ENCODE measurements around the gene DZIP1L. TPM values are rescaled to one million over a fixed set of nuclear protein-coding genes. Genes with fewer than 3 reads are reported as not detected.

Gene DZIP1L
- total RNA-seq, 1 donor from 2014 or later, result 19.0 TPM

GRCh38 chr3:138033202-138033691 lies 82.2 kb downstream of the DZIP1L start:
- H4K20me1 ChIP-seq (ENCODE audit: insufficient read depth, low read length), result no peaks in the 10 kb centered on the region
- no peak for DNase-seq (ENCODE audit: low read depth)
- Mint-ChIP-seq H3K4me3 (ENCODE audit: unreplicated experiment) (no peak overlapping the region), H3K27ac (ENCODE audit: unreplicated experiment) (no peak overlapping the region), H3K27me3 (ENCODE audit: low read depth, unreplicated experiment) (no peaks in the 10 kb centered on the region), H3K36me3 (ENCODE audit: low read depth, unreplicated experiment) (peaks cover 17% of the 10 kb centered on the region), H3K9me3 (ENCODE audit: unreplicated experiment) (no peaks in the 10 kb centered on the region), H3K4me1 (ENCODE audit: low read depth, unreplicated experiment) (peaks cover 2% of the 10 kb centered on the region)
- H3K4me2 ChIP-seq (ENCODE audit: low read length), result no peak overlapping the region
- no peak for FAIRE-seq
- TF ChIP-seq EZH2 (IDR thresholded peaks at IDR 0.05; ENCODE audit: insufficient read depth, low read length), result no peak
- TF ChIP-seq CTCF (IDR thresholded peaks at IDR 0.05; ENCODE audit: insufficient read depth, low read depth, low read length), result no peak
- no peak overlapping the region for H3K27ac ChIP-seq (ENCODE audit: low read depth, low read length)
- H3K9me3 ChIP-seq (ENCODE audit: insufficient read depth, low read depth, low read length), result no peaks in the 10 kb centered on the region
- no peak overlapping the region for H2AFZ ChIP-seq (ENCODE audit: low read depth, low read length)
- H3K9ac ChIP-seq (ENCODE audit: low read length), result no peak overlapping the region
- H3K27me3 ChIP-seq (ENCODE audit: insufficient read depth, low read length), result no peaks in the 10 kb centered on the region
- no peaks in the 10 kb centered on the region for H3K79me2 ChIP-seq (ENCODE audit: insufficient read depth, low read length)
- peaks cover 3% of the 10 kb centered on the region for H3K36me3 ChIP-seq (ENCODE audit: insufficient read depth, low read length)
- no peak overlapping the region for H3K4me3 ChIP-seq (ENCODE audit: insufficient read depth, low read depth, low read length)
- H3K4me1 ChIP-seq (ENCODE audit: insufficient read depth, low read length), result no peaks in the 10 kb centered on the region

- no peak overlapping the region for H3K27ac Mint-ChIP-seq (ENCODE audit: unreplicated experiment)
- Histone ChIP-seq H3K27ac (ENCODE audit: low read depth, low read length) (no peak overlapping the region), H3K9ac (ENCODE audit: low read length) (no peak overlapping the region), H3K36me3 (ENCODE audit: insufficient read depth, low read length) (peaks cover 3% of the 10 kb centered on the region), H3K27me3 (ENCODE audit: insufficient read depth, low read length) (no peaks in the 10 kb centered on the region), H3K9me3 (ENCODE audit: insufficient read depth, low read depth, low read length) (no peaks in the 10 kb centered on the region), H4K20me1 (ENCODE audit: insufficient read depth, low read length) (no peaks in the 10 kb centered on the region), H3K79me2 (ENCODE audit: insufficient read depth, low read length) (no peaks in the 10 kb centered on the region), H3K4me2 (ENCODE audit: low read length) (no peak overlapping the region), H3K4me3 (ENCODE audit: insufficient read depth, low read depth, low read length) (no peak overlapping the region), H2AFZ (ENCODE audit: low read depth, low read length) (no peak overlapping the region), H3K4me1 (ENCODE audit: insufficient read depth, low read length) (no peaks in the 10 kb centered on the region)
- H3K36me3 Mint-ChIP-seq (ENCODE audit: low read depth, unreplicated experiment), result peaks cover 16% of the 10 kb centered on the region
- H3K4me1 Mint-ChIP-seq (ENCODE audit: low read depth, unreplicated experiment), result peaks cover 2% of the 10 kb centered on the region
- no peak overlapping the region for H3K4me3 Mint-ChIP-seq (ENCODE audit: unreplicated experiment)
- no peaks in the 10 kb centered on the region for H3K27me3 Mint-ChIP-seq (ENCODE audit: low read depth, unreplicated experiment)
- DNase-seq (ENCODE audit: low read depth) (no peak), FAIRE-seq (no peak)
- no peaks in the 10 kb centered on the region for H3K9me3 Mint-ChIP-seq (ENCODE audit: unreplicated experiment)
- no peak for TF ChIP-seq EZH2 (IDR thresholded peaks at IDR 0.05; ENCODE audit: insufficient read depth, low read length)
- TF ChIP-seq CTCF (IDR thresholded peaks at IDR 0.05; ENCODE audit: insufficient read depth, low read depth, low read length), result no peak
Observed at GRCh38 chr3:138032567-138032966, 82.8 kb downstream of the DZIP1L start.

- no peak for DNase-seq (ENCODE audit: low read depth)
- no peaks in the 10 kb centered on the region for H3K9me3 Mint-ChIP-seq (ENCODE audit: unreplicated experiment)
- H3K4me3 Mint-ChIP-seq (ENCODE audit: unreplicated experiment), result no peak overlapping the region
- no peaks in the 10 kb centered on the region for H3K4me1 ChIP-seq (ENCODE audit: insufficient read depth, low read length)
- no peak overlapping the region for H2AFZ ChIP-seq (ENCODE audit: low read depth, low read length)
- H3K27ac ChIP-seq (ENCODE audit: low read depth, low read length), result no peak overlapping the region
- no peak overlapping the region for H3K4me2 ChIP-seq (ENCODE audit: low read length)
- TF ChIP-seq EZH2 (IDR thresholded peaks at IDR 0.05; ENCODE audit: insufficient read depth, low read length) (no peak), CTCF (IDR thresholded peaks at IDR 0.05; ENCODE audit: insufficient read depth, low read depth, low read length) (no peak)
- FAIRE-seq, result no peak
- peaks cover 1% of the 10 kb centered on the region for H3K36me3 ChIP-seq (ENCODE audit: insufficient read depth, low read length)
- H3K27ac Mint-ChIP-seq (ENCODE audit: unreplicated experiment), result no peak overlapping the region
- H3K9me3 ChIP-seq (ENCODE audit: insufficient read depth, low read depth, low read length), result no peaks in the 10 kb centered on the region
- peaks cover 20% of the 10 kb centered on the region for H3K36me3 Mint-ChIP-seq (ENCODE audit: low read depth, unreplicated experiment)
- H3K79me2 ChIP-seq (ENCODE audit: insufficient read depth, low read length), result no peaks in the 10 kb centered on the region
- no peak overlapping the region for H3K9ac ChIP-seq (ENCODE audit: low read length)
- H4K20me1 ChIP-seq (ENCODE audit: insufficient read depth, low read length), result no peaks in the 10 kb centered on the region
- H3K27me3 Mint-ChIP-seq (ENCODE audit: low read depth, unreplicated experiment), result no peaks in the 10 kb centered on the region
- H3K27me3 ChIP-seq (ENCODE audit: insufficient read depth, low read length), result no peaks in the 10 kb centered on the region
- no peak overlapping the region for H3K4me3 ChIP-seq (ENCODE audit: insufficient read depth, low read depth, low read length)
- H3K4me1 Mint-ChIP-seq (ENCODE audit: low read depth, unreplicated experiment), result peaks cover 2% of the 10 kb centered on the region
Observed at GRCh38 chr3:138031536-138031935, 83.9 kb downstream of the DZIP1L start.
